AG20443 (cell line): ENCODE measurements around the gene BABAM2.

Experiments
- DNase-seq: peaks from one replicate; pipeline ENCODE4 v3.0.0; 2012; ENCODE audit warnings: low spot score, mixed read lengths

Gene BABAM2

GRCh38 chr2:27911458-27912210 is 21.1 kb downstream of the BABAM2 start:
- no peak for DNase-seq

GRCh38 chr2:27912512-27912911 is 22.0 kb downstream of the BABAM2 start:
- DNase-seq: no peak

- peak; percentile 8 for DNase-seq
These were observed 23.7 kb downstream of the BABAM2 start for GRCh38 chr2:27914041-27914804.

GRCh38 chr2:27914805-27915175 is 24.3 kb downstream of the BABAM2 start:
- DNase-seq: no peak

GRCh38 chr2:27915191-27915590 is 24.7 kb downstream of the BABAM2 start:
- DNase-seq: peak; percentile 9

GRCh38 chr2:27915874-27916273 is 25.3 kb downstream of the BABAM2 start:
- DNase-seq: no peak

- no peak for DNase-seq
These were observed 25.9 kb downstream of the BABAM2 start for GRCh38 chr2:27916293-27916995.

GRCh38 chr2:27920148-27920885 is 29.8 kb downstream of the BABAM2 start:
- no peak for DNase-seq

GRCh38 chr2:27921424-27921823 is 30.9 kb downstream of the BABAM2 start:
- DNase-seq: no peak

- DNase-seq: no peak
These were observed 31.5 kb downstream of the BABAM2 start for GRCh38 chr2:27921880-27922547.

GRCh38 chr2:27922842-27923241 is 32.3 kb downstream of the BABAM2 start:
- DNase-seq: no peak

GRCh38 chr2:27925766-27926472 is 35.4 kb downstream of the BABAM2 start:
- DNase-seq: no peak

GRCh38 chr2:27929916-27930486 is 39.5 kb downstream of the BABAM2 start:
- DNase-seq: no peak

GRCh38 chr2:27931361-27931950 is 40.9 kb downstream of the BABAM2 start:
- DNase-seq: no peak

GRCh38 chr2:27932396-27932795 is 41.9 kb downstream of the BABAM2 start:
- peak; percentile 19 for DNase-seq

- no peak for DNase-seq
These were observed 44.5 kb downstream of the BABAM2 start for GRCh38 chr2:27935026-27935425.

- no peak for DNase-seq
These were observed 49.7 kb downstream of the BABAM2 start for GRCh38 chr2:27940090-27940671.

GRCh38 chr2:27940982-27941381 is 50.5 kb downstream of the BABAM2 start:
- no peak for DNase-seq

GRCh38 chr2:27942612-27943547 is 52.4 kb downstream of the BABAM2 start:
- DNase-seq: no peak
